Adrenal gland (tissue), 19 donors: Measurements from ENCODE around the gene IGFL3. TPM values are rescaled to one million over a fixed set of nuclear protein-coding genes. Genes with fewer than 3 reads are reported as not detected.
"Not testable (repeated sequence)": the region's sequence is repeated elsewhere in the genome, so short reads cannot be mapped to it uniquely, and the experiment has no call there.

Experiments
- DNase-seq, 7 donors: peaks; one replicate each; pipeline ENCODE4 v3.0.0-alpha.2; 2019 to 2020
- H3K27ac ChIP-seq, 5 donors: fragments of 200-600 bp; sonication (generic) in 4 of 5; 1 replicate in 3 of 5; 2 replicates in 2 of 5; pipeline versions ENCODE4 v1.5.1 to v1.8.0; 2016 to 2020; ENCODE audit warnings: mild to moderate bottlenecking in 1 of 5
- H3K27me3 ChIP-seq: fragments of 200-600 bp; 2 replicates; pipeline ENCODE4 v1.8.0; 2021
- H3K36me3 ChIP-seq, 2 donors: fragments of 200-600 bp; replicated peaks in 1 of 2; 1 replicate in 1 of 2; 2 replicates in 1 of 2; pipeline versions ENCODE4 v1.5.1 to v1.8.0; 2018 to 2022
- H3K4me1 ChIP-seq, 2 donors: fragments of 200-600 bp; replicated peaks in 1 of 2; 1 replicate in 1 of 2; 2 replicates in 1 of 2; pipeline versions ENCODE4 v1.5.1 to v1.8.0; 2018 to 2021
- H3K4me3 ChIP-seq, 4 donors: fragments of 200-600 bp; sonication (generic) in 3 of 4; one replicate each; pipeline ENCODE4 v1.5.1; 2016 to 2018
- H3K9me3 ChIP-seq, 3 donors: fragments of 200-600 bp; sonication (generic) in 1 of 3; replicated peaks in 1 of 3; 1 replicate in 2 of 3; 2 replicates in 1 of 3; pipeline versions ENCODE4 v1.5.1 to v1.8.0; 2016 to 2021
- POLR2A ChIP-seq, 2 donors: fragments of 450-650 bp; IDR thresholded peaks; one replicate each; pipeline ENCODE4 v1.6.1; 2017; ENCODE audit warnings: antibody characterized with exemption in 2 of 2, mild to moderate bottlenecking in 2 of 2, moderate library complexity in 1 of 2
- WGBS, 4 donors: extraction: QIAGEN DNeasy Blood & Tissue Kit in 2 of 4; methylation state at CpG; one replicate each; pipeline versions ENCODE4 v1.1.5 to v1.1.7; 2013 to 2017; 5-methylcytosine and 5-hydroxymethylcytosine counted together
- intact Hi-C, 2 donors: fragments of 100-400 bp; cut with DNase I; formaldehyde crosslinking; loops; one replicate each; pipeline versions ENCODE4 v1.14.1 to v1.15.0; 2022 to 2023
- long read RNA-seq, 10 donors: library from polyadenylated mRNA in 3 of 10; unstranded in 2 of 10; stranded (forward) in 1 of 10; transcript quantifications; one replicate each; pipeline ENCODE4 v2.0.0 and lab custom pipeline, GENCODE V29; 2021 to 2026
- polyA plus RNA-seq, 3 donors: library from polyadenylated mRNA; stranded (reverse); fragments of 200-250 nt in 2 of 3; fragments of 350-450 nt in 1 of 3; fragmentation: Illumina TruSeq in 1 of 3; extraction: RNeasy Lipid Tissue Mini Kit (QIAGEN cat#74804) in 1 of 3; gene quantifications; one replicate each; pipeline ENCODE4 v1.2.3, GENCODE V29; 2013 to 2014
- total RNA-seq, 9 donors: library from RNA; depleted of rRNA in 4 of 9; stranded (reverse); fragments of >200 nt in 4 of 9; fragments of 120-200 nt in 1 of 9; fragmentation: NEBNext Ultra II Directional in 1 of 9; extraction: Animal tissue kit (Norgen Biotek cat#: 25700) in 1 of 9; gene quantifications; one replicate each; pipeline versions ENCODE4 v1.1.0 to v1.2.4, GENCODE V29; 2013 to 2023
- TF ChIP-seq, protein P1 (sequence below), 6 experiments: fragments of 450-650 bp in 4 of 6; fragments of 200-600 bp in 2 of 6; sonication (generic) in 1 of 6; IDR thresholded peaks; 1 replicate in 5 of 6; 2 replicates in 1 of 6; pipeline versions ENCODE4 v1.5.1 to v1.8.0; 2016 to 2021; ENCODE audit warnings: antibody characterized with exemption in 6 of 6, mild to moderate bottlenecking in 2 of 6, moderate library complexity in 1 of 6
- donor health status: healthy with polysubstance abuse.
- donor health status: Bipolar disorder and iron deficiency.
- donor health status: DM: yes; HTN: yes; CAD: no.
- donor health status: DM: no; HTN: no; CAD: no.
- donor health status: DM: no; HTN: no; CAD: no.
- donor health status: DM: yes; HTN: yes; CAD: no.

Gene IGFL3
- total RNA-seq (not detected), polyA plus RNA-seq (not detected)
- long read RNA-seq, donor 1, result 0 reads
- long read RNA-seq, donor 2, result 0 reads
- long read RNA-seq, donor 3, result 0 reads
- long read RNA-seq, donor 4, result 0 reads
- long read RNA-seq, donor 5, result 0 reads
- long read RNA-seq, donor 6, result 0 reads
- long read RNA-seq, donor 7, result 0 reads
- long read RNA-seq, donor 8, result 0 reads
- long read RNA-seq, donor 9, result 0 reads
- long read RNA-seq, donor 10, result 0 reads

DNA sequence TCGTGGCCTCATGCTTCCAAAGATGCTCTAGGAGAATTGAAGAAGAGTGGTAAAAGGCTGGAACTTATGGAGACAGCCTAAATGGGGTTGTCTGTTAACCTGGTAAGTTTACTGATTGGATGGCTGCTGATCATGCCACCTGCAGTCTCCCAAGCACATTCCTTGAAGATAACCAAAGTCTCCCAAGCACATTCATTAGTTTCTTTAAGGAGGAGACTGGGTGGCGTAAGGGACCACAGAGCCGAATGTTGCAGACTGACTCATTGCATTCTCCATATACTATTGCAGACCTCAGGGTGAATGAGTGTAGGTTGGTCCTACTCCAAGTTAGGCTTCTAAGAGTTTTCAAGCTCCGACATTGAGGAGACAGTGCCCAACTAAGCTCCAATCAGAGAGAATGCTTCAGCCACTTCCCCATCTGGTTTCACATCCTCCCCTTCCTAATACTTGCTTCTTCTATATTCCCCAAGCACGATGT lies at the start of gene IGFL3:
IGFL3 (minus strand) TSS at position 51 of the 478 bp plus-strand sequence; CDS start at position 12, 39 bp downstream.
- DNase-seq, result peak in 1 of 7 donors; percentile 4
- no peak within 1 kb of the TSS for H3K27ac ChIP-seq
- H3K36me3 ChIP-seq, result no peaks in the 10 kb centered on the region
- H3K9me3 ChIP-seq, result no peaks in the 10 kb centered on the region
- H3K27me3 ChIP-seq, result no peaks in the 10 kb centered on the region
- no peaks in the 10 kb centered on the region for H3K4me1 ChIP-seq
- WGBS, 4 donors, result 64 to 83% (median 76%) methylated on average over 5 of the region's 5 CpGs
- no peak within 1 kb of the TSS for H3K4me3 ChIP-seq
- TF ChIP-seq, protein P1, sequence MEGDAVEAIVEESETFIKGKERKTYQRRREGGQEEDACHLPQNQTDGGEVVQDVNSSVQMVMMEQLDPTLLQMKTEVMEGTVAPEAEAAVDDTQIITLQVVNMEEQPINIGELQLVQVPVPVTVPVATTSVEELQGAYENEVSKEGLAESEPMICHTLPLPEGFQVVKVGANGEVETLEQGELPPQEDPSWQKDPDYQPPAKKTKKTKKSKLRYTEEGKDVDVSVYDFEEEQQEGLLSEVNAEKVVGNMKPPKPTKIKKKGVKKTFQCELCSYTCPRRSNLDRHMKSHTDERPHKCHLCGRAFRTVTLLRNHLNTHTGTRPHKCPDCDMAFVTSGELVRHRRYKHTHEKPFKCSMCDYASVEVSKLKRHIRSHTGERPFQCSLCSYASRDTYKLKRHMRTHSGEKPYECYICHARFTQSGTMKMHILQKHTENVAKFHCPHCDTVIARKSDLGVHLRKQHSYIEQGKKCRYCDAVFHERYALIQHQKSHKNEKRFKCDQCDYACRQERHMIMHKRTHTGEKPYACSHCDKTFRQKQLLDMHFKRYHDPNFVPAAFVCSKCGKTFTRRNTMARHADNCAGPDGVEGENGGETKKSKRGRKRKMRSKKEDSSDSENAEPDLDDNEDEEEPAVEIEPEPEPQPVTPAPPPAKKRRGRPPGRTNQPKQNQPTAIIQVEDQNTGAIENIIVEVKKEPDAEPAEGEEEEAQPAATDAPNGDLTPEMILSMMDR (IDR thresholded peaks at IDR 0.05), result no peak
- no peak for TF ChIP-seq POLR2A (IDR thresholded peaks at IDR 0.05)
- intact Hi-C loops, result no loop called here

DNA sequence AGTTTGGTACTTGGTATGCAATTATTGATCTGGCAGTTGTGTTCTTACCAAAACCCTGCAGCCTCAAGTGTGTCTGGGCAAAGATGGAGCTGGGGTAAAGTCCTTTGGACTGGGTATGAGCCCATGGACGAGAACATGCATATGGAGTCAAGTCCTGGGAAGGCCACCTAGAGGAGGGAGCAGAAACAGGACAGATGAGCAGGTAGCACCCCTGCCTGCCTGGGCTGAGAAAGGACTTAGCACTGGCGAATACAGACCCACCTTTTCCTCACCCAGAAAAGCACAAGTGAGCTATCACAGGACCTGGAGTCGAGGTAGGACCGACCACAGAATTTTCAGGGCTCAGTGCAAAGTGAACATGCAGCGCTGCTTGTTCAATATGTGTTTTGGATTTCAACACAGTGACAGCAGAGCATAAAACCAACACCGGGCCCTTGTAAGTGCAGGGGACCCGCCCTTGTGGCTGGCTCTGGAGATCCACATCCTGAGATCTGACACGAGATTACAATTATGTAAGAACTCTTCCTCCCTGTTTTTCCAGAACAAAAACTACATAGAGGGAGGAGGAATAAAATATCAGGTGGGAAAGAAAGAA lies 49.5 kb upstream of the IGFL3 start:
- no peaks in the 10 kb centered on the region for H3K4me1 ChIP-seq
- H3K27ac ChIP-seq, result no peak overlapping the region
- H3K4me3 ChIP-seq, result no peak overlapping the region
- no peak for DNase-seq
- no peak for TF ChIP-seq POLR2A (IDR thresholded peaks at IDR 0.05)
- TF ChIP-seq, protein P1 (IDR thresholded peaks at IDR 0.05), result no peak
- intact Hi-C loops, result no loop called here
- no peaks in the 10 kb centered on the region for H3K36me3 ChIP-seq
- H3K27me3 ChIP-seq, result no peaks in the 10 kb centered on the region
- 69 to 75% (median 74%) methylated on average over 8 of the region's 8 CpGs for WGBS, 4 donors
- H3K9me3 ChIP-seq, result no peaks in the 10 kb centered on the region

DNA sequence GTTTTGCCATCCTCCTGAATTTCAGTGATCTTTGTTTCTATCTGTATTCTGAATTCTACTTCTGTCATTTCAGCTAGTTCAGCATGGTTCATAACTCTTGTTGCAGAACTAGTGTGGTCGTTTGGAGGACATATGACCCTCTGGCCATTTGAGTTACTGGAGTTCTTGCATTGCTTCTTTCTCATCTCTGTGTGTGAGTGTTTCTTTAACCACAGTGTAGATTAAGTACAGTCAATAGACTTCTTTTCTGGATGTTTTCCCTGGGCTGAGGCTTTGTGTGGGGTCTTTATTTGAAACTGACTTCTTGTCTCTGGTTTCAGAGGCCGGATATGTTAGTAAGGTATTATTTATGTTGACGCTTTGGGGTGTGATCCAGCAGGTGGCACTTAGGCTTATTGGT lies 38.2 kb upstream of the IGFL3 start:
- TF ChIP-seq POLR2A (IDR thresholded peaks at IDR 0.05), result no peak
- TF ChIP-seq, protein P1 (IDR thresholded peaks at IDR 0.05), result no peak
- no peaks in the 10 kb centered on the region for H3K9me3 ChIP-seq
- H3K4me1 ChIP-seq, result no peaks in the 10 kb centered on the region
- DNase-seq, result no peak
- intact Hi-C loops, result no loop called here
- no peaks in the 10 kb centered on the region for H3K27me3 ChIP-seq
- no peaks in the 10 kb centered on the region for H3K36me3 ChIP-seq
- no peak overlapping the region for H3K4me3 ChIP-seq
- H3K27ac ChIP-seq, result no peak overlapping the region
- 55 to 69% (median 64%) methylated on average over 3 of the region's 3 CpGs for WGBS, 4 donors

DNA sequence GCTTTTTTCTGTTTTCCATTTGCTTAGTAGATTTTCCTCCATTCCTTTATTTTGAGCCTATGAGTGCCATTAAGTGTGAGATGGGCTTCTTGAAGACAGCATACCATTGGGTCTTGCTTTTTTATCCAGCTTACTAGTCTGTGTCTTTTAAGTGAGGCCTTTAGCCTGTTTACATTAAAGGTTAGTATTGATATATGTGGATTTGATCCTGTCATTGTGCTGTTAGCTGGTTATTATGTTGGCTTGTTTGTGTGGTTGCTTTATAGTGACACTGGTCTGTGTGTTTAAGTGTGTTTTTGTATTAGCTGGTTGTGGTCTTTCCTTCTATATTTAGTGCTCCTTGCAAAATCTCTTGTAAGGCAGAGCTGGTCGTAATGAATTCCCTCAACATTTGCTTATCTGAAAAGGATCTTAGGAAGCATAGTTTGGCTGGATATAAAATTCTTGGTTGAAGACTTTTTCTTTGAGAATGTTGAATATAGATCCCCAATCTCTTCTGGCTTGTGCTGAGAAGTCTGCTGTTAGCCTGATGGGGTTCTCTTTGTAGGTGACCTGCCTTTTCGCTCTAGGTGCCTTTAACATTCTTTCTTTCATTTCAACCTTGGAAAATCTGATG lies 37.3 kb upstream of the IGFL3 start:
- H3K36me3 ChIP-seq, H3K4me3 ChIP-seq, DNase-seq, H3K9me3 ChIP-seq, H3K27ac ChIP-seq, intact Hi-C loops, H3K4me1 ChIP-seq, H3K27me3 ChIP-seq: not testable (repeated sequence)
- 46 to 75% (median 66%) methylated on average over 2 of the region's 2 CpGs for WGBS, 4 donors
